Keratinocyte (primary cell): ENCODE results near the gene AIG1. TPM values are rescaled to one million over a fixed set of nuclear protein-coding genes. Genes with fewer than 3 reads are reported as not detected.

Experiments
- DNase-seq: peaks from one replicate; pipeline ENCODE4 v3.0.0-alpha.2; 2011; ENCODE audit warnings: low read depth, missing footprints, low spot score
- FAIRE-seq: peaks from 2 replicates; lab custom pipeline; 2011; peaks lifted over from hg19 to GRCh38; lab: Jason Lieb, UNC
- H2AFZ ChIP-seq: 2 replicates; pipeline ENCODE4 v1.6.0; 2012; ENCODE audit warnings: low read length, control low read depth, inconsistent platforms; ENCODE audit not compliant: control insufficient read depth
- H3K27ac ChIP-seq: 2 replicates; pipeline ENCODE4 v1.5.1; 2011; ENCODE audit warnings: low read length; ENCODE audit not compliant: control insufficient read depth, insufficient read depth
- H3K27me3 ChIP-seq: 3 replicates; pipeline ENCODE4 v1.6.0; 2011; ENCODE audit warnings: low read length; ENCODE audit not compliant: control insufficient read depth, insufficient read depth; ENCODE audit errors: extremely low read depth
- H3K36me3 ChIP-seq, 2 experiments: 2 replicates in 1 of 2; 3 replicates in 1 of 2; pipeline ENCODE4 v1.5.1; 2011; ENCODE audit warnings: low read length in 2 of 2, mild to moderate bottlenecking in 1 of 2; ENCODE audit not compliant: control insufficient read depth in 2 of 2, insufficient read depth in 2 of 2; ENCODE audit errors: extremely low read depth in 1 of 2
- H3K4me1 ChIP-seq: 3 replicates; pipeline ENCODE4 v1.5.1; 2011; ENCODE audit warnings: low read length; ENCODE audit not compliant: control insufficient read depth, insufficient read depth; ENCODE audit errors: extremely low read depth
- H3K4me2 ChIP-seq: 3 replicates; pipeline ENCODE4 v1.6.0; 2011; ENCODE audit warnings: low read depth, low read length; ENCODE audit not compliant: control insufficient read depth, insufficient read depth; ENCODE audit errors: extremely low read depth
- H3K4me3 ChIP-seq, 3 experiments: fragments of 200-600 bp in 1 of 3; sonication (generic) in 1 of 3; 2 replicates in 2 of 3; 3 replicates in 1 of 3; pipeline ENCODE4 v1.5.1; 2011 to 2016; ENCODE audit warnings: low read length in 3 of 3, mild to moderate bottlenecking in 3 of 3, control low read depth in 2 of 3, inconsistent platforms in 1 of 3, low read depth in 1 of 3, mixed read lengths in 1 of 3, mixed run types in 1 of 3, moderate library complexity in 1 of 3; ENCODE audit not compliant: control insufficient read depth in 2 of 3, insufficient read depth in 2 of 3; ENCODE audit errors: extremely low read depth in 1 of 3
- H3K79me2 ChIP-seq: 2 replicates; pipeline ENCODE4 v1.6.0; 2012; ENCODE audit warnings: low read length; ENCODE audit not compliant: control insufficient read depth, insufficient read depth
- H3K9ac ChIP-seq: 3 replicates; pipeline ENCODE4 v1.6.0; 2011; ENCODE audit warnings: low read length; ENCODE audit not compliant: control insufficient read depth, insufficient read depth; ENCODE audit errors: extremely low read depth
- H3K9me1 ChIP-seq: 3 replicates; pipeline ENCODE4 v1.6.0; 2011; ENCODE audit warnings: low read length; ENCODE audit not compliant: control insufficient read depth, insufficient read depth; ENCODE audit errors: extremely low read depth
- H3K9me3 ChIP-seq: 2 replicates; pipeline ENCODE4 v1.5.1; 2012; ENCODE audit warnings: low read depth, low read length; ENCODE audit not compliant: control insufficient read depth
- H4K20me1 ChIP-seq: 3 replicates; pipeline ENCODE4 v1.6.0; 2011; ENCODE audit warnings: low read length; ENCODE audit not compliant: control insufficient read depth, insufficient read depth; ENCODE audit errors: extremely low read depth
- EZH2 ChIP-seq: IDR thresholded peaks from one replicate; pipeline ENCODE4 v1.6.1; 2012; ENCODE audit warnings: inconsistent platforms, mild to moderate bottlenecking, low read length, moderate library complexity
- dilution Hi-C: fragments of 300-500 bp; cut with MboI; formaldehyde crosslinking; loops from one replicate; pipeline ENCODE4 v1.7.0; 2020; ENCODE audit warnings: low sequenced_read_pairs; ENCODE audit not compliant: extremely low pct_ligation_motif_present
- polyA plus RNA-seq, 5 experiments: library from polyadenylated mRNA; depleted of rRNA in 3 of 5; stranded (reverse) in 3 of 5; stranded (forward) in 1 of 5; unstranded in 1 of 5; fragments of >200 nt; gene quantifications; 1 replicate in 1 of 5; 2 replicates in 3 of 5; 3 replicates in 1 of 5; pipeline versions ENCODE4 v1.2.1 to v1.2.3, GENCODE V29; 2011 to 2012; ENCODE audit warnings: missing spikeins in 2 of 5, low read depth in 1 of 5, low replicate concordance in 1 of 5
- TF ChIP-seq, protein P1 (sequence below), 3 experiments: IDR thresholded peaks in 1 of 3; conservative IDR thresholded peaks in 1 of 3; optimal IDR thresholded peaks in 1 of 3; 2 replicates in 2 of 3; 3 replicates in 1 of 3; pipeline versions ENCODE3 to v1.5.1; 2011; ENCODE audit warnings: low read length in 3 of 3, mild to moderate bottlenecking in 3 of 3, moderate library complexity in 2 of 3, control low read depth in 1 of 3, inconsistent platforms in 1 of 3; ENCODE audit not compliant: insufficient read depth in 2 of 3; ENCODE audit errors: extremely low read depth in 1 of 3

Gene AIG1
- polyA plus RNA-seq, 1 donor (not counting 4 experiments of a cell fraction or from before 2014, with no cell fraction given) = 77.1 TPM

DNA sequence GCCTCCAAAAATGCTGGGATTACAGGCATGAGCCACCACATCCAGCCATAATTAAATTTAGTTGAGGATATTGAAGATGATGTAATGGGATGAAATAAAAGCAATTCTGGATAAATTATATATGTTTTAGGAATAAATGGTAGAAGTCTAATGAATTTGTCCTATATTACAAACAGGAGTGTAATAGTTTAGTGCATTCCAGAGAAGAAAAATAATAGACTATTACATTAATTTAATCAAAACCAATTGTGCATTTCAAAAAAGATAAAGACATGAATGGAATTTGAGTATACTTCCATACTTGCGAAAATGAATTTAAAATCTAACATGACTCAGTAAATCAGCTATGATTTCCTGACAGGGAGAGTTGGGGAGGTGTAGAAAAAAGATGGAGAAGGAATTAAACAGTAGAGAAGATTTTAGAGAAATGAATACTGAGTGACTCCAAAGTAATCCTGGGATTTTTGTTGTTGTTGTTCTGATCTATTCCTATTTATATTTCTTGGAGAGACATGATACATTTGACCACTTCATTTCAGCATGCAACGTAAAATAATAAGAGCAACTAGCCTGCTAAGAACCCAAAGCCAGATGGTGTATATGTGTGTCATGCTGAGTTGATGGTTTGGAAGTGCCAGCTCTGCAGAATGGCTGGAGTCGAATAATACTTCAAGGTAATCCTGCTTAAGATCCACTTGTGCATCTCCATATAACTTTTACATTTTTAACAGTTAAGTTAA, 67.4 kb downstream of the AIG1 start:
- H3K4me1 ChIP-seq = no peaks in the 10 kb centered on the region
- DNase-seq = no peak

DNA sequence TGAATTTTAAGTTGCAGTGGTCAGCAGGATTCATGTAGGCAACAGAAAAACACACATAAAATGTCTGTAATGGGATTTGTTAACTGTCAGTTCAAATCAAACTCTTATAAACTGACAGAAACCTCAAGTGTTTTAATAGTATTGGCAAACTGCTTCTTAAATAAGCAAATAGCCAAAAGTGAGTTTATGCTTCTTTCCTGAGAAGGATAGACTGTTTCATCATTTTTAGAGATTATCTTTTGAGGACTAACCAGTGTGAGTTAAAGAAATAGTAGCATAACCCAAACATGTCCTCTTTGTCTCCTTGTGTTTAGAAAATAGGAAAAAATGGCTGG, 68.0 kb downstream of the AIG1 start:
- H3K9ac ChIP-seq = no peak overlapping the region
- H3K9me1 ChIP-seq = peaks cover 3% of the 10 kb centered on the region
- peaks cover 2% of the 10 kb centered on the region for H3K9me3 ChIP-seq
- dilution Hi-C loops = no loop called here
- no peak overlapping the region for H3K4me3 ChIP-seq
- no peak overlapping the region for H3K27ac ChIP-seq
- no peaks in the 10 kb centered on the region for H3K4me1 ChIP-seq
- no peak for DNase-seq
- H2AFZ ChIP-seq = no peak overlapping the region
- H3K36me3 ChIP-seq = no peaks in the 10 kb centered on the region
- H4K20me1 ChIP-seq = no peaks in the 10 kb centered on the region
- TF ChIP-seq EZH2 = no peak
- TF ChIP-seq, protein P1, sequence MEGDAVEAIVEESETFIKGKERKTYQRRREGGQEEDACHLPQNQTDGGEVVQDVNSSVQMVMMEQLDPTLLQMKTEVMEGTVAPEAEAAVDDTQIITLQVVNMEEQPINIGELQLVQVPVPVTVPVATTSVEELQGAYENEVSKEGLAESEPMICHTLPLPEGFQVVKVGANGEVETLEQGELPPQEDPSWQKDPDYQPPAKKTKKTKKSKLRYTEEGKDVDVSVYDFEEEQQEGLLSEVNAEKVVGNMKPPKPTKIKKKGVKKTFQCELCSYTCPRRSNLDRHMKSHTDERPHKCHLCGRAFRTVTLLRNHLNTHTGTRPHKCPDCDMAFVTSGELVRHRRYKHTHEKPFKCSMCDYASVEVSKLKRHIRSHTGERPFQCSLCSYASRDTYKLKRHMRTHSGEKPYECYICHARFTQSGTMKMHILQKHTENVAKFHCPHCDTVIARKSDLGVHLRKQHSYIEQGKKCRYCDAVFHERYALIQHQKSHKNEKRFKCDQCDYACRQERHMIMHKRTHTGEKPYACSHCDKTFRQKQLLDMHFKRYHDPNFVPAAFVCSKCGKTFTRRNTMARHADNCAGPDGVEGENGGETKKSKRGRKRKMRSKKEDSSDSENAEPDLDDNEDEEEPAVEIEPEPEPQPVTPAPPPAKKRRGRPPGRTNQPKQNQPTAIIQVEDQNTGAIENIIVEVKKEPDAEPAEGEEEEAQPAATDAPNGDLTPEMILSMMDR (optimal IDR thresholded peaks at IDR 0.05 in 1 of 3, IDR thresholded peaks at IDR 0.05 in 1 of 3, conservative IDR thresholded peaks at IDR 0.05 in 1 of 3; ENCODE audit: extremely low read depth in 1 of 3, insufficient read depth in 2 of 3, low read length in 3 of 3) = no peak
- H3K79me2 ChIP-seq = no peaks in the 10 kb centered on the region
- no peak overlapping the region for H3K4me2 ChIP-seq
- H3K27me3 ChIP-seq = no peaks in the 10 kb centered on the region
- no peak for FAIRE-seq

More for the DNA sequence above, 67.4 kb downstream of the AIG1 start:
- no peak overlapping the region for H3K4me2 ChIP-seq
- H2AFZ ChIP-seq = no peak overlapping the region
- H3K9ac ChIP-seq = no peak overlapping the region
- H3K36me3 ChIP-seq = no peaks in the 10 kb centered on the region
- H4K20me1 ChIP-seq = no peaks in the 10 kb centered on the region
- no peak overlapping the region for H3K4me3 ChIP-seq
- no peaks in the 10 kb centered on the region for H3K79me2 ChIP-seq
- dilution Hi-C loops = no loop called here
- TF ChIP-seq, protein P1 (optimal IDR thresholded peaks at IDR 0.05 in 1 of 3, IDR thresholded peaks at IDR 0.05 in 1 of 3, conservative IDR thresholded peaks at IDR 0.05 in 1 of 3; ENCODE audit: extremely low read depth in 1 of 3, insufficient read depth in 2 of 3, low read length in 3 of 3) = no peak
- no peak for TF ChIP-seq EZH2
- H3K27ac ChIP-seq = no peak overlapping the region
- peaks cover 2% of the 10 kb centered on the region for H3K9me3 ChIP-seq
- peaks cover 3% of the 10 kb centered on the region for H3K9me1 ChIP-seq
- no peaks in the 10 kb centered on the region for H3K27me3 ChIP-seq
- peak; percentile 29 for FAIRE-seq
